GM18951 (cell line): Measurements from ENCODE around the gene HINT1.
A peak's percentile ranks its signal among the peaks of the same experiment; 100 is the strongest.

Source experiments
- POLR2A ChIP-seq: IDR thresholded peaks from 4 replicates; pipeline ENCODE4 v1.6.1; 2011; ENCODE audit warnings: mild to moderate bottlenecking; ENCODE audit not compliant: insufficient read length, insufficient read depth; ENCODE audit errors: extremely low read depth
- in situ Hi-C: fragments of 300-500 bp; cut with MboI; formaldehyde crosslinking; loops from one replicate; pipeline ENCODE4 v1.12.0; 2022; ENCODE audit warnings: low sequenced_read_pairs, mixed read lengths, inconsistent platforms; ENCODE audit not compliant: unreplicated experiment

HINT1 gene

DNA sequence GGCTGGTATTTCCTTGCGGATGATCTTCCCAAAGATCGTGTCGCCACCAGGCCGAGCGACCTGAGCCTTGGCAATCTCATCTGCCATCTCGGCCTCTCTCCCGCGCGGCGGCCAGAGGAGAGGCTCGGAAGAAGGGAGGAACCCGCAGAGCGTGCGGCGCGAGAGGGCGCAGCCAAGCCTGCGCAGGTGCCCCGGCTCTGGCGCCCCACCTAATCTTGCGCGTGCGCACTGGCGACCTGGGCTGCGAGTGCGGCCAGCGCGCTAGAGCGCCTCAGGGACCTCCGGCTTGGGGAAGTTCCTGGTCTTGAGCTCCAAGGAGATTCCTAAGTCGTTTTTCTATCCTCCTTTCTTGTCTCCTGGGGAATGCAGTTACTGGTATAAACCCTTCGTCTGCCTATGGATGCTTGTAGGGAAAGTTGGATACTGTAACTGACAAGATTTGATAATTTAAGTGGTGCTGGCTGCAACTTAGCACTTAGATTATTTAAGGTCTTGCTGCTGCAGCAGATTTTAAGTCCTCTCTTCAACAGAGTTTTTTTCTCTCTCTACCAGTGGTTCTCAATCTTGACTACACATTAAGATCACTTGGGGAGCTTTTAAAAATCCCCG lies at the start of gene HINT1:
Gene HINT1, minus strand, starts transcription at position 138 of the 609 bp plus-strand sequence. Its CDS starts 51 bp downstream, at position 87.
- in situ Hi-C loops = loop anchor here (10.0 kb wide), 1 partner anchor 110 kb away; no protein-coding TSS in a partner anchor
- TF ChIP-seq POLR2A = peak; percentile 87

DNA sequence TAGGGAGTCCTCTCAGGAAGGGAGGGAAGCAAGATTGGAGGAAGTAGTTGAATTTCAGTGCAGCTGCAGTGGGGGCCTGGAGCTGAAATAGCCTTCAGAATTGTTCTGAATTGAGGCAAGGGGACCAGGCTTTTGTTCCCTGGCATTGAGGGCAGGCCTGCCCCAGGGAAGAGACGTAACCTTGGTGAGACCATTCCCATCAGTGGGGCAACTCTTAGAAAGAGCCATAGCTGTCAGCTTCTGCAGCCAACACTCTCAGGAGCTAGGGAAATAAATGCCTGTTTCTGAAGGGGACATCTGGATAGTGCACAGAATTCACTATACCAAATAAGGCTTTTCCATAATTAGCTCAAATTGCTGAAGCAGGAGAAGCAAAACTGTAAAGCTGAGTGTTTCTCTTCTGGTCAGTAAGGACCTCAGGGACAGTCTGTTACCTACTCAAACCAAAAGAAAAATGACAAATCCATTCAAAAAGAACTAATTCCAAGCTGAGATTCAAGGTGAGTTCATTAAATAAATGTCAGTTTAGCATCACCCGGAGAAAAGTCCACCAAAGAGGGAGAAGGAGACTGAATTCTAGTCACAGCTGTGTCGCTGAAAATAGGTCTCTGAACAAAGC lies 49.7 kb upstream of the HINT1 start:
- in situ Hi-C loops = no loop called here
- TF ChIP-seq POLR2A = no peak

DNA sequence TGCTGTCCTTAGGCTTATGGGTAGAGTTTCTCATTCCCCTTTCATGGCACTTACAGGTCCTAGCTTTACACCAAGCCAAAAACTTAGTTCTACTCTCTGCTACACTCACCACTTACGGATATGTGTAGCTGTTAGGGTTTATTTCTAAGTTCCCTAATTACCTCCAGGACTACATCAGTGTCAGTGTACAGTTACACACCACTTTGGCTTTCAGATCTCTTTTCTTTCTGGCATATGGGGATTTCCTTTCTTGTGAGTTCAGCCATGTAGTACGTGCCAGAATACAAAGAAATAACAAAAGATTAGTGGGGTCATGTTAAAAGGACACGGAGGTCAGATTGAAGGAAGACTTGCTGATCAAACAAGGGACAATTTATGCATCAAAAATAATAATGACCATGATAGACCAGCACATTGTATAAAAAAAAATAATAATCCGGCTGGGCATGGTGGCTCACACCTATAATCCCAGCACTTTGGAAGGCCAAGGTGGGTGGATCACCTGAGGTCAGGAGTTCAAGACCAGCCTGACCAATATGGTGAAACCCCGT lies 47.5 kb upstream of the HINT1 start:
- in situ Hi-C loops = no loop called here
- TF ChIP-seq POLR2A = no peak

DNA sequence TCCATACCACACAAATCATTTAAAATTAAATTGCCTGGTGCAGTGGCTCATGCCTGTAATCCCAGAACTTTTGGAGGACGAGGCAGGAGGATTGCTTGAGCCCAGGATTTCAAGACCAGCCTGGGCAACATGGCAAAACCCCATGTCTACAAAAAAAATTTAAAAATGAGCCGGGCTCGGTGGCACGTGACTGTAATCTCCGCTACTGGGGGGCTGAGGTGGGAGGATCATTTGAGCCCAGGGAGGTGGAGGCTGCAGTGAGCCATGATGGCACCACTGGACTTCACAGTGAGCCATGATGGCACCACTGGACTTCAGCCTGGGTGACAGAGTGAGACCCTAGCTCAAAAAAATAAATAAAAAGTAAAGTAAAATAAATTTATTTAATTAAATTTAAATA lies 46.6 kb upstream of the HINT1 start:
- in situ Hi-C loops = no loop called here
- TF ChIP-seq POLR2A = peak; percentile 21

DNA sequence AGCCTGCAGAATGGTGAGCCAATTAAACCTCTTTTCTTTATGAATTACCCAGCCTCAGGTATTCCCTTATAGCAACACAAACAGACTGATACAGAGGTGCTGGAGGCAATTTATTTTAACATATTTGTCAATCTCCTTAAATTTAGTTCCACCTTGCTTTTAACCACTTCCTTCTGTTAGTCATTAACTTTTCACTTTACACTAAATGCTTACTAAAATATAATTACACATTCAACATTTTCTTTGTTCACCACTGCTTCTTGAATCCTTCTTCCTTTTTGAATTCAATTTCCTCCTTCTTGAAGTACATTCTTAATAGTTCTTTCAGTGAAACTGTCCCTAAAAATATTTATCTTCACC lies 45.1 kb upstream of the HINT1 start:
- no peak for TF ChIP-seq POLR2A
- in situ Hi-C loops = no loop called here

DNA sequence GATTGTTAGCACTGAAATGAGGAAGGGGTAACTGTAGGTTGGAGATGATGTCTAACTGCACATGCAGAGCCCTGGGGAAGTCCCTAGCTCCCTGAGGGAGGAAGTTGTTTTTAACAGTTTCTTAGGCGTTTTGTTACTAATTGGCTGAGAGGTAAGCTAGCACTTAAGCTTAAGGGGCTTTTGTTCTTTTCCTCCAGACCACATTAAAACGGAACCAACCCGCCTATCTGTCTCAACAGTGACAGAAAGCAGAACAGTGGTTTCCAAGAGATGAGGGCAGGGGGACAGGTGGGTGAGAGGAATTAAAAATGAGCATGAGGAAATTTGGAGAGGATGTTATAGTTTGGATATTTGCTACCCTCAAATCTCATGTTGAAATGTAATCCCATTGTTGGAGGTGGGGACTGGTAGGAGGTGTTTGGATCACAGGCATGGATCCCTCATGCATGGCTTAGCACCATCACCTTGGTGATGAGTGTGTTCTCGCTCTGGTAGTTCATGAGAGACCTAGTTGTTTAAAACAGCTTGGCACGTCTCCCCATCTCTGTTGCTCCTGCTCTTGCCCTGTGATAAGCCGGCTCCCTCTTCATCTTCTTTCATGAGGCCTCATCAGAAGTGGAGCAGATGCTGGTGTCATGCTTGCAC lies 44.6 kb upstream of the HINT1 start:
- in situ Hi-C loops = no loop called here
- TF ChIP-seq POLR2A = peak; percentile 49

DNA sequence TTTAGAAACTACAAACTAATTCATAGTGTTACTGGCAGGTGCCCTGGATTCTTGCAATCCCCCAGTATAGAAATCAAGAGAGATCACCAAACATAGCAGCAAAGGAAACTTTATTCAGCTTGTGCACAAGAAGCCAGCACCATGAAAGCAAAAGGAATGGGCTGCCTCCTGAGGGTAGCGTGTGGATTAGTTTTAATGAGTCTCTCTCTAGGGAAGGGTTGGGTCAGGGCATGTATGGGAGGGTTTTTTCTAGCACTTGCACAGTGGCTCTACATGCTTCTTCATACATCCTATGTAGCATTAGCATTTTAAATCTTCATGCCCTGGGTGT lies 44.1 kb upstream of the HINT1 start:
- in situ Hi-C loops = no loop called here
- TF ChIP-seq POLR2A = no peak

DNA sequence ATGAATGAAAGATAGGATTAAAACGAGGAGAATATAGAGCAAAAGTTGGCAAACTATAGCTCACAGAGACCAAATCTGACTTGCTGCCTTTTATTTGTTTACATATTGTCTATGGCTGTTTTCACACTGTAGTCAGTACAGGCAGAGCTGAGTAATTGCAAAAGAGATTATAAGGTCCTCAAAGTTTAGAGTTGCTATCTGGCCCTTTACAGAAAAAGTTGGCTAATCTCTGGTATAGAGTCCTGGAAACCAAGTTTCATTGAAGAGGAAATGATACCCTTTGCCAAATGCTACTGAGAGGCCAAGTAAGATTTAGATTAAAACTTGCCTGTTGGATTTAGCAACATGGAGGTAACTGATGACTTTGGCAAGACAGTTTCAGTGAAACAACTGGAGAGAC lies 41.7 kb upstream of the HINT1 start:
- in situ Hi-C loops = no loop called here

DNA sequence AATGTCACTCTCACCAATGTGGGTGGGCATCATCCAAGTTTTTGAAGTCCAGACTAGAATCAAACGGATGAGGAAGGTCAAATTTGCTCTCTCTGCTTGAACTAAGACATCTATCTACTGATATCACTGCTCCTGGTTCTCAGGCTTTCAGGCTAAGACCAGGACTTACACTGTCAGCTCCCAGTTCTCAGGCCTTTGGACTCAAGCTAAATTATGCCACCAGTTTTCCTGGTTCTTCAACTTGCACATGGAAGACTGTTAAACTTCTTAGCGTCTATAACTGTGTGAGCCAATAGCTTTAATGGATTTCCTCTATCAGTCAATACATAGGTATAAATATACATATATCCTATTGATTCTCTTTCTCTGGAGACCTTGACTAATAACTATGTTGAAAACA lies 41.0 kb upstream of the HINT1 start:
- no peak for TF ChIP-seq POLR2A
- in situ Hi-C loops = no loop called here

More for the DNA sequence above, 41.7 kb upstream of the HINT1 start:
- TF ChIP-seq POLR2A = no peak

DNA sequence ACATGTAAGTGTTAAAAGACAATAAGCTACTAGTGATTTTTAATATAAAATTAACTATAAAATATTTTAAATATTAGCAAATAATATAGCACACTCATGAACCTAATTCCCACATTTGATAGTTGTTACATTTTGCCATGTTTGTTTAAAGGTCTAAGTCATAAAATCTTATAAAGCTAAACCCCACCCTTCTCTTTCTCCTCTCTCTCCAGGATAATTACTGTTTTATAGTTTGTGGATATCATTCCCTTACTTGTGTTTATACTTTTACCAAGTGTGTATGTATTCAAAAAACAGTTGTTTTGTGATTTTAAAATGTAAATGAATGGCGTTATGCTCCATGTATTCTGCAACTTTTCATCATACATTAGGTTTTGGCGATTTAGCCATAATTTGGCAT lies 39.9 kb upstream of the HINT1 start:
- TF ChIP-seq POLR2A = no peak
- in situ Hi-C loops = no loop called here

DNA sequence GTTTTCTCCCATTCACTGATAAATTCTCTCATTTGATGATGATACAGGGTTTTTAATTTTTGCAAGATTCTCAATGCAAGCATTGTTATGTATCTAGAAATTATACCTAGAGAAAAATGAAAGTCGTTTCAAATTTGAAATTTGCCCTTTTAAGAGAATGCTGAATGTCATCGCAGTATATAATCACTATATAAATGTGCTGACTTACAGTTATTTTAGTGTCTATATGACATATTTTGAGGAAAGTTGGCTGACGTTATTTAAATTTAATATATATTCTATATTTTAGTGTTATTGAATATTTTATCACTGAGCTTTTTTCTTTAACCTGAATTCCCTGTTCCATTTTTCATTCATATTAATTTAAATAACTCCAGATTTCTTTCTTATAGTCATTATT lies 35.5 kb upstream of the HINT1 start:
- no peak for TF ChIP-seq POLR2A
- in situ Hi-C loops = no loop called here

DNA sequence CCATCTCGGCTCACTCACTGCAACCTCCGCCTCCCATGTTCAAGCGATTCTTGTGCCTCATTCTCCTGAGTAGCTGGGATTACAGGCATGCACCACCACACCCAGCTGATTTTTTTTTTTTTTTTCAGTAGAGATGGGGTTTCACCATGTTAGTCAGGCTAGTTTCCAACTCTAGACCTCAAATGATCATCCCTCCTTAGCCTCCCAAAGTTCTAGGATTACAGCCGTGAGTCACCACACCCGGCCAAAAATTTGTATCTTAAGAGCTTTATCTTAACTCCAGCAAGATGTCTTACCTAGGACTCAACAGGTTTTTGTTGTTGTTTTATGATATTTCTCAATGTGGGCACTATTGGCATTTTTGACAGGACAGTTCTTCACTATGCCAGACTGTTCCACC lies 33.6 kb upstream of the HINT1 start:
- in situ Hi-C loops = no loop called here
- TF ChIP-seq POLR2A = no peak

DNA sequence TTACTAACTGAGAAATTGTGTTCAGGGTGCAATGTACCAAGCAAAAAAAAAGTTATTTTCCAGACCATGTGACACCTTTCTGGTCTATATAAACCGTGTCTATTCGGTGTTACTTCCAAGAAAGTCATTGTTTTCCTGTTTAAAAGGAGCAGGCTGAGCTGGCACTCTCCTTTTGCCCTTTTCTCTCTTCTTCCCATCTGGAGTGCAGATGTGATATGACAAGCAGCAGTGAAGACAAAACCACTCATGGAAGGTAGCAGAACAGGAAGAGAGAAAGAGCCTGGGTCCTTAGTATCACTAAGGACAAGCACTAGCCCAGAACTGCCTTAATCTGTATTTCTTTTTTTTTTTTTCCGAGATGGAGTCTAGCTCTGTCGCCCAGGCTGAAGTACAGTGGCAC lies 31.3 kb upstream of the HINT1 start:
- TF ChIP-seq POLR2A = no peak
- in situ Hi-C loops = no loop called here

DNA sequence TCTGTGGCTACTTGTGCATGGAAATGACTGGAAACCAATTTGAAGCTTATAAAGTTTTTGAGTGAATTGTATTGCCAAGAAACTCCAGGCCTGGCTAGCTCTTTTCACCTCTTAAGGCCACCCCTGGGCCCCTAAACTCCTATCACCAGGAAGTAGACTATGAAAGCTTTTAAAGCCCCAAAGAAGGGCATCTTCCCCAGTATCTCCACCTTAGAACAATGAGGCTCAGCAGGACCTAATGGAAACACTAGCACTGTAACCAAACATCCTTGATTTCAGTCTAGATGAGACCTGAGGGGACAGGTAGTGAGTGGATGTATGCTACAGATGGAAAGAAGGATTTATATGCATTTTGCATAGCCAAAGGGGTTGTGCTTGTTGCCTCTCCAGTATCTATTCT lies 30.6 kb upstream of the HINT1 start:
- TF ChIP-seq POLR2A = no peak
- in situ Hi-C loops = no loop called here
